Measurements from ENCODE around the gene MRPL24.

GRCh38 chr1:156751757-156752481, 11.0 kb upstream of the MRPL24 start:
- TF ChIP-seq CTCF (conservative IDR thresholded peaks at IDR 0.05; ENCODE audit: low read depth, low read length): peak; percentile 6; the same call in 1 of the 2 replicates
- peak; percentile 29; the same call in 1 of the 2 replicates for TF ChIP-seq POLR2A (IDR thresholded peaks at IDR 0.05; ENCODE audit: low read depth, low read length)

Data from IMR-90 (cell line).